ENCODE measurements around the gene TMC3. TPM values are rescaled to one million over a fixed set of nuclear protein-coding genes. Genes with fewer than 3 reads are reported as not detected.

The TMC3 gene
- total and polyA plus RNA-seq, 2 of the 13 experiments (the other 11 are each of a cell fraction or from before 2014, with no cell fraction given): not detected

DNA sequence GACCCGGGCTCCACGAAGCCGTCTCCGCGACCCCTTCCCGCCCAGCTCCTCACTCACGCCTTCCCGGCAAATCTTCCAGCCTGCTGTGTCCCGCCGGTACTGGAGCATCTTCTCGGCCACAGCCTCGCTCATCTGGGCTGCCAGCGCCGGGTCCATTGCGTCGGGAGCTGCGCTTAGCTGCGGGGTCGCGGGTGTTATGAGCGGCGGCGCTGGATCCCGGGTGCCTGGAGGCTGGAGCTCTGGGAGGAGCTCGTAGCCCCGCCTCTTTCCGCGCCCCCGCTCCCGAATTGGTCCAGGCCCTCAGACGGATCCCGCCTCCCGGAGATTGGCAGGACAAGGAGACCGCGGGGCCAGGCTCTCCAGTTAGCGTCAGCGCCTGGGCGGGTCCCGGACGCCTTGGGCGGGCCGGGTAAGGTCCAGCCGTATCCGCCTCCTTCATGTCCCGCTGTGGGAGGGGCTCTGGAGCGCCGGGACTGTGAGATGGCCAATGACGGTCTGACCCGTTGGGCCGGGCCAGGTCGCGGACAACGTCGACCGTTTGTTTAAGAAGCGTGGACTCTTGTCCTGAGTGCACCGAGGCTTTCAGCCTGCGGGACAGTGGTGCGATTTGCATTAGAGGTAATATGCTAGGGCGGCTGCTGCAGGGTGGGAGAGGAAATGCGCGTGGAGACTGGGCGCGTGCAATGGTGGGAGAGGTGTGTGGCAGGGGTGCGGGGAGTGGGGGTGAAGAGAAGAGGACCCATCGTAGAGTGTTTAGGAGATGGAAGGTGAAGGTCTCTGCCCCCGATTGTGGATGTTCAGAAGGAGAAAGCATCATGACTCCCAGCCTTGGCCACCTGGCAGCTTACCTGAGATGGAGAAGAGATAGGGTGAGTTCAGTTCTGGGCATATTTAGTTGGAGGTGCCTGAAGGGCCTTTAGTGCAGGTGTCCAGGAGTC is 49.8 kb downstream of the TMC3 start, which contains the start of gene STARD5 (continued):
- TF ChIP-seq KDM5B (CRISPR knock-in tag; IDR thresholded peaks at IDR 0.05; ENCODE audit: borderline replicate concordance) (peak; percentile 66; the same call in 1 of the 2 replicates), KAT7 (CRISPR knock-in tag; IDR thresholded peaks at IDR 0.05; ENCODE audit: borderline replicate concordance) (no peak), CREB1 (IDR thresholded peaks at IDR 0.05) (peak; percentile 71), CREB1 (CRISPR knock-in tag; IDR thresholded peaks at IDR 0.05) (peak; percentile 76), KDM6A (CRISPR knock-in tag; IDR thresholded peaks at IDR 0.05; ENCODE audit: low read depth) (no peak), ZNF451 (CRISPR knock-in tag; IDR thresholded peaks at IDR 0.05) (no peak; the same call in 1 of the 2 replicates), AGO1 (IDR thresholded peaks at IDR 0.05; ENCODE audit: low read depth, low read length, poor library complexity, severe bottlenecking) (peak; percentile 43), ZNF747 (CRISPR knock-in tag; IDR thresholded peaks at IDR 0.05; ENCODE audit: borderline replicate concordance) (no peak), MEIS2 (CRISPR knock-in tag; IDR thresholded peaks at IDR 0.05) (peak; percentile 44; the same call in 1 of the 2 replicates), ZNF33A (CRISPR knock-in tag; IDR thresholded peaks at IDR 0.05; ENCODE audit: borderline replicate concordance) (no peak), ZNF441 (CRISPR knock-in tag; IDR thresholded peaks at IDR 0.05; ENCODE audit: borderline replicate concordance) (no peak), NR2C2 (CRISPR knock-in tag; IDR thresholded peaks at IDR 0.05; ENCODE audit: borderline replicate concordance) (peak; percentile 53; the same call in 1 of the 2 replicates), YEATS2 (CRISPR knock-in tag; IDR thresholded peaks at IDR 0.05; ENCODE audit: borderline replicate concordance) (peak; percentile 31; the same call in 1 of the 2 replicates), HCFC1 (IDR thresholded peaks at IDR 0.05; ENCODE audit: low read depth, low read length) (no peak), MXI1 (IDR thresholded peaks at IDR 0.05; ENCODE audit: borderline replicate concordance, low read depth, low read length) (no peak; the same call in 2 of the 3 replicates), ZNF891 (CRISPR knock-in tag; IDR thresholded peaks at IDR 0.05) (no peak), ZSCAN12 (CRISPR knock-in tag; IDR thresholded peaks at IDR 0.05) (no peak), ZNF432 (CRISPR knock-in tag; IDR thresholded peaks at IDR 0.05; ENCODE audit: borderline replicate concordance) (no peak), TGIF2 (CRISPR knock-in tag; IDR thresholded peaks at IDR 0.05) (no peak), TOPORS (CRISPR knock-in tag; IDR thresholded peaks at IDR 0.05) (0 out of 2 replicates have a peak, but pooled peaks have one; percentile 46), TMF1 (CRISPR knock-in tag; IDR thresholded peaks at IDR 0.05; ENCODE audit: low read depth) (no peak)
- TF ChIP-seq, protein P1, sequence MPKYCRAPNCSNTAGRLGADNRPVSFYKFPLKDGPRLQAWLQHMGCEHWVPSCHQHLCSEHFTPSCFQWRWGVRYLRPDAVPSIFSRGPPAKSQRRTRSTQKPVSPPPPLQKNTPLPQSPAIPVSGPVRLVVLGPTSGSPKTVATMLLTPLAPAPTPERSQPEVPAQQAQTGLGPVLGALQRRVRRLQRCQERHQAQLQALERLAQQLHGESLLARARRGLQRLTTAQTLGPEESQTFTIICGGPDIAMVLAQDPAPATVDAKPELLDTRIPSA (CRISPR knock-in tag; IDR thresholded peaks at IDR 0.05; ENCODE audit: borderline replicate concordance): no peak
- TF ChIP-seq, protein P2, sequence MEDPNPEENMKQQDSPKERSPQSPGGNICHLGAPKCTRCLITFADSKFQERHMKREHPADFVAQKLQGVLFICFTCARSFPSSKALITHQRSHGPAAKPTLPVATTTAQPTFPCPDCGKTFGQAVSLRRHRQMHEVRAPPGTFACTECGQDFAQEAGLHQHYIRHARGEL (CRISPR knock-in tag; IDR thresholded peaks at IDR 0.05): no peak
- TF ChIP-seq, protein P3, sequence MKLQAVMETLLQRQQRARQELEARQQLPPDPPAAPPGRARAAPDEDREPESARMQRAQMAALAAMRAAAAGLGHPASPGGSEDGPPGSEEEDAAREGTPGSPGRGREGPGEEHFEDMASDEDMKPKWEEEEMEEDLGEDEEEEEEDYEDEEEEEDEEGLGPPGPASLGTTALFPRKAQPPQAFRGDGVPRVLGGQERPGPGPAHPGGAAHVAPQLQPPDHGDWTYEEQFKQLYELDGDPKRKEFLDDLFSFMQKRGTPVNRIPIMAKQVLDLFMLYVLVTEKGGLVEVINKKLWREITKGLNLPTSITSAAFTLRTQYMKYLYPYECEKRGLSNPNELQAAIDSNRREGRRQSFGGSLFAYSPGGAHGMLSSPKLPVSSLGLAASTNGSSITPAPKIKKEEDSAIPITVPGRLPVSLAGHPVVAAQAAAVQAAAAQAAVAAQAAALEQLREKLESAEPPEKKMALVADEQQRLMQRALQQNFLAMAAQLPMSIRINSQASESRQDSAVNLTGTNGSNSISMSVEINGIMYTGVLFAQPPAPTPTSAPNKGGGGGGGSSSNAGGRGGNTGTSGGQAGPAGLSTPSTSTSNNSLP (IDR thresholded peaks at IDR 0.05; ENCODE audit: low read depth, low read length): no peak
- TF ChIP-seq, protein P4, sequence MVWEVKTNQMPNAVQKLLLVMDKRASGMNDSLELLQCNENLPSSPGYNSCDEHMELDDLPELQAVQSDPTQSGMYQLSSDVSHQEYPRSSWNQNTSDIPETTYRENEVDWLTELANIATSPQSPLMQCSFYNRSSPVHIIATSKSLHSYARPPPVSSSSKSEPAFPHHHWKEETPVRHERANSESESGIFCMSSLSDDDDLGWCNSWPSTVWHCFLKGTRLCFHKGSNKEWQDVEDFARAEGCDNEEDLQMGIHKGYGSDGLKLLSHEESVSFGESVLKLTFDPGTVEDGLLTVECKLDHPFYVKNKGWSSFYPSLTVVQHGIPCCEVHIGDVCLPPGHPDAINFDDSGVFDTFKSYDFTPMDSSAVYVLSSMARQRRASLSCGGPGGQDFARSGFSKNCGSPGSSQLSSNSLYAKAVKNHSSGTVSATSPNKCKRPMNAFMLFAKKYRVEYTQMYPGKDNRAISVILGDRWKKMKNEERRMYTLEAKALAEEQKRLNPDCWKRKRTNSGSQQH (CRISPR knock-in tag; IDR thresholded peaks at IDR 0.05; ENCODE audit: low read depth): no peak
- TF ChIP-seq, protein P5, sequence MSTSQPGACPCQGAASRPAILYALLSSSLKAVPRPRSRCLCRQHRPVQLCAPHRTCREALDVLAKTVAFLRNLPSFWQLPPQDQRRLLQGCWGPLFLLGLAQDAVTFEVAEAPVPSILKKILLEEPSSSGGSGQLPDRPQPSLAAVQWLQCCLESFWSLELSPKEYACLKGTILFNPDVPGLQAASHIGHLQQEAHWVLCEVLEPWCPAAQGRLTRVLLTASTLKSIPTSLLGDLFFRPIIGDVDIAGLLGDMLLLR (CRISPR knock-in tag; IDR thresholded peaks at IDR 0.05): 0 out of 2 replicates have a peak, but pooled peaks have one; percentile 34

Data from HepG2 (cell line).